GM21825 (cell line): ENCODE data around the gene PXT1.

Experiments
- ATAC-seq: cut with Tn5 transposase; IDR thresholded peaks from one replicate; pipeline ENCODE4 v1.9.1; 2021; ENCODE audit warnings: mild to moderate bottlenecking, moderate library complexity; ENCODE audit not compliant: unreplicated experiment

PXT1 gene

DNA sequence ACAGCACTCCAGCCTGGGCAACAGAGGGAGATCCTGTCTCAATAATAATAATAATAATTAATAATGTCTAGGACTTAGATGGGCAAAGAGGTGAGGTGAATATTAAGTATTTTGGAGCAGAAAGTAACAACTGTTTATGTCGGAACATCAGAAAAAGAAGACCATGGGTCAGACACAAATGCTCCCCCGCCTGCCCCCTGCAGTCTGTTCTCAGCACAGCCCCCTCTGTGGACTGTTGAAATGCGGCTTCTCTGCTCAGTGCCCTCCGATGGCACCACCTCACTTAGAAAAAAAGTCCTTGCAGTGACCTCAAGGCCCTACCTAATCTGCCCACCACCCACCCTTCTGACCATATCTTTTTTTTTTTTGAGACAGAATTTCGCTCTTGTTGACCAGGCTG, 50.0 kb downstream of the PXT1 start:
- no peak for ATAC-seq

DNA sequence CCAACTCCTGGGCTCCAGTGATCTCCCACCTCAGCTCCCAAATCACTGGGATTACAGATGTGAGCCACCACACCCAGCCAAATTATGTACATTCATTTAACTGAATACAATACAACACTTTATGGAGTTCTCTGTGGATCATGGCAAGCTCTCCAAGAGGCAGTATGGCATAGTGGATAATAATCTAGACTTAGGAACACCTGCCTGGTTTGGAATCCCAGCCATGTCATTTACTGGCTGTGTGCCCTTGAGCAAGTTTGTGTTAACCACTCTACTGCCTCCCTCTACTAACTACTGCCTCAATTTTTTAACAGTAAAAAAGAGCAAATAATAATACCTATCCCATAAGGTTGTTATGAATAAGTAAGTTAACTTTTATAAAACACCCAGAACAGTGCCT, 53.3 kb downstream of the PXT1 start:
- no peak for ATAC-seq

DNA sequence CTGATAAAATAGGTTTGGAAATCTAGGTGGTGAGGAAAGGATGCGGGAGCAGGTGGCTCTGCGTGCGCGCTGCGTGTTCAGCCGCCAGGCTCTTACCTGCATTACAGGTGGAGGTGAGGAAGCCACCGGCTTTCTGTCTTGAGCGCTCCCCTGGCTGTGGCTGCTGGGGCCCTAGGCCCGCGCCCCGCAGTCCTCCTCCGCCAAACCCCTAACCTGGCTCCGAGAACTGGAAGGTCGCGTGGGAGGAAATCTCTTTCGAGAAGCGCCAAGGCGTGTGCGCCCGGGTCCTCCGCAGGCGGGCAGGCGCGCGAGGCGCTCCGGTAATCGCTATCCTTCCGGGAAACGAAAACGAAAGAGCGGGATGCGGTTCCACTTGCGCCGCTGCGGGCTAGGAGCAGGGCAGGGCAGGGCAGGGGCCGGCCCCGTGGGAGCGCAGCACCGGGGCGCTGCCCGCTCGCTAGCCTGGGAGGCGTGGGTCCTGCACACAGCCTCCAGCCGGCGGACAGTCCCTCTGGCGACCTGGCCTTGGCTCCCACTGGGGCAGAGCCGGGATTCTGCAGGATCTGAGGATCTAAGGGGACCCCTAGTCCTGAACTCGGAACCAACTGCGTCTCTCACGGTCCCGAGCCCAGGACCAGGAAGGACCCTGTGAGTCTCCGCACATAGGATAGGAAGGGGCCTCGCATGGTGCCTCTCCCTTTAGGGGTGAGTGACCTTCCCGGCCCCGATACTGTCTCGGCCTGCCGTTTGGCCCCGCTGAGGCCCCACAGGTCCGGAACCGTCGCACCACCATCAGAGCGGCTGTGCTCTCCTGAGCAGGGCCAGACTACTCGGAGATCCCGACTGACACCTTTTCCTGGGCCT, 55.0 kb downstream of the PXT1 start, which contains the start of gene ETV7:
TSS of gene ETV7 (minus strand) at position 230 of the 864 bp plus-strand sequence. CDS start at position 102, 128 bp downstream.
- ATAC-seq: no peak

DNA sequence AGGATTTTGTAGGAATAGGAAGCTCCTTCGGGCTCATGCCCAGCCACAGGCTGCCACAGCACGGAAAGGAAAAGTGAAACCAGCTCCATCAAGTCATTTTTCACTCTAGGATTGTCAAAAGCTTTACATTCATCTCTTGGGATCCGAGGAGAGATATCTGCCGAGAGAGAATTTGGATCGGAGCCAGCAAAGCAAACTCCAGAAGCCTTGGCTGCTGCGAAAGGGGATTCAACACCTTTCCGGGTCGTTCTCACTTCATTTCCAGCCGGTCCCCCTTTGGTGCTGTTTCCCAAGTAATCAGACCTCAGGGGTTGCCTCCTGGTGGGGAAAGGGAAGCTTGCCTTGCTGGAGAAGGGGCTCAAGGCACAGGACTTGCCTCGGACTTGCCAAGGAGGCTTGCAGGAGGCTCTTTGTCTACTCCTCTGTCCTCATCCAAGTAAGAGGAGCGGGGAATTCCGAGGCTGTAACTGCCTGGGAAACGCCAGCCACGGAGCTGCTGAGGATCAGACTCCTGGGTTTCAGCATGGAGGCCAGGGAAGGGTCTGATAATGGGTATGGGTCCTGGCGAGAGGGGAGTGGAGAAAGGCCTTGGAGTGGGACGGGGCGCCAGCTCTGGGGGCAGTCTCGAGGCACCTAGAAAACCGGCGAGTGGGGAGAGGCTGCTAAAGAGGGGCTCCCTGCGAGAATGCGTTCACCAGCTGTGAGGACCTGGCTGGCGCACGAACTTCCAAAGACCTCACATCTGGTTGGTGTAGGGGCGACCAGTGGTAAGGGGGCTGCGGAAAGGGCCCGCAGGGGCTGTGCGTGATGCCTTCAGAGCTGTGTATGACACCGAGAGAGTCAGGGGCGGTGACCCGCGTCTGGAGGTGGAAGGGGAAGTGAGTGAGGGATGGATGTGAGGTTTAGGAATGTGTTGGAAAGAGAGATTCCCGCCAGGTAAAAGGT, 55.9 kb downstream of the PXT1 start:
- ATAC-seq: no peak

DNA sequence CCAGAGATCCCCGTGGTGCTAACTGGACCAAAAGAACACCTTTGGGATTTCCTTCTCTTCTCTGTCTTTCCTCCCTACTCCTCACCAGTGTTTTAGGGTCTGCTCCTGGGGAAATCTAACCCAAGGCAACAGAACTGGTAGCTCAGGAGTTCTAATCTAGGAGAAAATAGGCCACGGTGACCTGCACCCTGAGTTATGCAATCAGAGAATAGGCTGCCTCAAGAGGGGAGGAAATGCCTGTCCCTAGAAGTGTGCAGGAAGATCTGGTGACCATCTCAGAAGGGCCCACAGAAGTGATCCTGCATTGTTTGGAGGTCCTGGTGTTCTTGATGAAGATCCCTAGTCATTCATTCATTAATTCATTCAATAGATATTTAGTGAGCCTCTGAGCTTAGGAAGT, 58.6 kb downstream of the PXT1 start:
- no peak for ATAC-seq

DNA sequence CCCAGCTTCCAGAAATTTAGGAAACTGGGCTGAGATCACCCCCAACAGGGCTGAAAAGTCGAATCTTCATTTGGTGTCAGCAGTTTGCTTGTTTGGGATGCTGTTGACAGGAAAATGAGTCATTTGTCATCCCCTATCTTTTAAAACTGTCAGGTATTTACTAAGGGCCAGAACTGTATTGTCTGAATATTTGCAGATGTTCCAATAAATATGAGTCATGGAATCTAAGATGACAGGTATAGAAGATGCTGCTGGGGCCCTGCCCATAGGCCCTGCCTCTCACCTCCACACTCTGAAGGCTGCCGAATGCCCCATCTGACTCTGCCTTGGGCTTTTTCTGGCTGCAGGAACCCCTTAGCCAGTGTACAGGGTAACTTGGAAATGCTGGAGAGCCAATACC, 59.0 kb downstream of the PXT1 start:
- ATAC-seq: no peak

DNA sequence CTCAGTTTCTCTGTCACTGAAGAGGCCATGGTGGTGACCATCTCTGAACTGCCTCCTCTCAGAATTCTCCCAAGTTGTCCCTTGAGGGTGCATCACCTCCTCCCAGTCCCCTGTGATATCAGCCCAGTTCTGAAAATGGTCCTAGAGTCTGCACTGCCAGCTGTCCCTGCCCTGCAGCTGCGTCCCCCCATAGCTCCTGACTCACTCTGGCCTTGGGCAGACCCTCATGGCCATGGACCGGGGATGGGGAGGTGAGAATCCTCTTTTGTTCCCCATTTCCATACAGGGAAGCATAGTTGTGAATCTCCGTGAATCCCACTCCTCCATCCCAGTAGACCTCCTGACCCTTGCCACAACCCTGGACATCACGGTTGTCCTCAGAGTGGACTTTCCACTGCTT, 59.7 kb downstream of the PXT1 start:
- no peak for ATAC-seq

DNA sequence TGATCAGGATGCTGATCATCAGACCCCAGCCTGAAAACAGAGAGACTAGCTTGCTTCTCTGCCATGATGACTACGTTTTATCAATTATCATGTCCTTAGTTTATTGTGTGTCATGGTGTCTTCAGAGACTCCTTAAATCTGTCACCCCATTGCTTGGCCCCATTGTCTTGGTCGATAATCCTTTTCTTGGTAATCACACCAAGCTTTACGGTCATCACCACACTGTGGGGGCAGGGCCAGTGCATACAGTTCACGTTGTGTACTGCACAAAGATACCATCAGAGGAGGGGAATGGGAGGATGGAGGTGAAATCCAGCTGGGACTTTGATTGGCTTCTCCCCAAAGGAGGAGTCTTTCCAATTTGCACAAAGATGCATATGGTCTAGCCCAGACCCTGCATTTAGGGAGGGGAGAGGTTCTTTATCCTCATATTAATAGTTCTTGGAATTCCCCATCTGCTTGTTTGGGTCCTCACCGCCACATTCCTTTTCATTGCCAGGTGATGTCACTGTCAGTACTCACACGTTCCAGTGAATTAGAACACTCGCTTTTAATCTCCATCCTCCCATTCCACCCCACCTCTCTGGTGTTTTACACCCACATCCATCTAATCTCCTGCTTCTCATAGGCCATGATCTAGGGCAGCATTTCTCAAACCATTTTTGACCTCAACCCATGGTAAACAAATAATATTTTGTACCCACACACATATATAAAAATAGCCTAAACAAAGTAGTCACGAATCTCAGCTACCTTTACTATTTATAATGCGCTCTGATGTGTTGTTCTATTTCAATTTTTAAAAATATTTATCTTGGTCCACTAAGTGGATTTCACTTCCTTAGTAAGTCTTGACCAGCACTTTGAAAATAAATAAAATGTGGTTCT, 60.9 kb downstream of the PXT1 start:
- ATAC-seq: no peak

DNA sequence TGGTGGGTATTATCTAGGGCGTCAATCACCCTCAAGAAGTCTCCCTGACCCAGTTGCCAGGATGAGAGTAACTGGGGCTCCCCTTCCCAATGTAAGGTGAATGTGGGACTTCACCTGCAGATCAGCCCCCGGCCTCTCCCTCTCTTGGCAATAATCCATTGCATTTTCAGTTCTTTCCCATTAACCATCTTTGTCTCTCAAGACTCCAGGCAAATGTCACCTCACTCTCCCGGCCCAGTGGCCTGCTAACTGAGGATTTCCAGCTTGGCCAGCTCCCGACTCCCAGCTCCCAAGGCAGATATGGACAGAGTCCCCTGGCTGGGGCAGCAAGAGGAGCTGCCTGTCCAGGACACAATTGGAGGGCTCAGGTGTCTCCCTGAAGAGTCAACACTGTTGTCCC, 62.5 kb downstream of the PXT1 start:
- no peak for ATAC-seq

DNA sequence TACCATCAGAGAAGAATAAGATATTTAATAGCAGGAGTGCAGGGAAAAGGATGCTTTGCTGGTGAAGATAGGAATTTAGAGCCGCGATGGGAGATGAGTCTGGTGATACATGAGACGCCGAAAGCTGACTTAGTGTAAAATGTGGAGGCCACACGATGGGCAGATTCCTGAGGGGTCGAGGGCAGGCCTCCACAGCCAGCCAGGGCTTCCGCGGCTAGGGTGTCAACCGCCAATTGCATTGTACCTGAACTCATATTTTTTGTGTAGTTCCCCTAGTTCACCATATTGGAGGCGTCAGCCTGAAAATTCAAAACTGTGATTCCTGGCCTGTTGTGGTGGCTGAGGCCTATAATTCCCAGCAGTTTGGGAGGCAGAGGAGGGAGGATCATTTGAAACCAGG, 63.7 kb downstream of the PXT1 start:
- no peak for ATAC-seq

DNA sequence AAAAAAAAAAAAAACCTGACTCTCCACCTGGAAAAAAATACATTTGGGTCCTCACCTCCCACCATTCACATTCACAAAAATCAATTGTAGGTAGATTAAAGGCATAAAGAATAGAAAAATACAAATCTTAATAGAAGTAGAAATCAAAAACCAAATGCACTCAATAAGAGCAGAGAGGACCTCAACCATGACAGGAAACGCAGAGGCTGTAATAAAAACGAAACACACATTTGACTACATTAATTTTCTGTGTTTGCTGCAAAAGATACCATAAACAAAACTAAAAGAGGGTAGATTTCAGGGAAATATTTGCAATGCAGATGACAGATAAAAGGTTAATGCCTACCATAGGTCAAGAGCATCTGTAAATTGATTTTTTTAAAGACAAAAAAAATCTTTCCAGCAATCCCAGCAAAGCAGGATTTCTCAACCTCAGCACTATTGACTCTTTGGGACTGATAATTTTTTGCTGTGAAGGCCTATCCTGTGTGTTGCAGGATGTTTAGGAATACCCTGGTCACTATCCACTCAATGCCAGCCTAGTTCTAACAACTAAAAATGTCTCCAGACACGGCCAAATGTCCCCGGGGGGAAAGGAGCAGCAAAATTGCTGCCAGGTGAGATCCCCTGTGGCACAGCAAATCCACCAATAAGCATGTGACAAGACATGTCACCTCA, 64.3 kb downstream of the PXT1 start:
- no peak for ATAC-seq

DNA sequence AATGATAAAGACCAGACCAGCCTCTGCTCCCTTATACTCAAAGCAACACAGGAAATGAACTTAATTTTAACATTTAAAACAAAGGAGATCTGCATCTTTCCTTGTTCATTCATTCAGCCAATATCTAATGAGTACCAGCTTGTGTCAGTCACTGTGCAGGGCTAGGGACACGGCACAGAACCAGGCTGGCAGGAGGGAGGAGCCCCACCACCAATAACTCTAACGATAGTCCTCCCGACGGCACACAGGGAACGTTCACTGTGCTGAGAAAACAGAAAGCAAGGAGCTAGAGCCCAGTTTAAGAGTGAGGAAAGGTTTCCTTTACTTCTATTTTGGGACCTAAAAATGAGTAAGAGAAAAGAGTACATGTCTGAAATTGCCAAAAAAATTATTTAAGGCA, 65.1 kb downstream of the PXT1 start:
- no peak for ATAC-seq

DNA sequence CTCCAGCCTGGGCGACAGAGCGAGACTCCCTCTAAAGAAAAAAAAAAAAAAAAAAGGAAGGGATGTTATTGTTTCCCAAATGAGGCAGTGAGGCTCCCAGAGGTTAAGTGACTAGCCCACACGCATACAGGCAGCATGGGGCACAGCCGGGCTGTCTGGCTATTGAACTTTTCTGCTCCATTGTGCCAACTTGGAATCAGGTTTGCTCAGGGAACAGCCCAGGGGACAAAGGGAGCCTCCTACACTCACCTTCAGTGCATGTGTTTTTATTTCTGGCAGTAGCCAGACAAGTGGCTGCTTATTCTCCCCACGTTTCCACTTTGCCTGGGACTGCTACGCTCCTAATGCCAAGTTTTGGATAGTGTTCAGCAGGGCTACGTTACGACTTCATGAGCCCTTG, 65.9 kb downstream of the PXT1 start:
- no peak for ATAC-seq

DNA sequence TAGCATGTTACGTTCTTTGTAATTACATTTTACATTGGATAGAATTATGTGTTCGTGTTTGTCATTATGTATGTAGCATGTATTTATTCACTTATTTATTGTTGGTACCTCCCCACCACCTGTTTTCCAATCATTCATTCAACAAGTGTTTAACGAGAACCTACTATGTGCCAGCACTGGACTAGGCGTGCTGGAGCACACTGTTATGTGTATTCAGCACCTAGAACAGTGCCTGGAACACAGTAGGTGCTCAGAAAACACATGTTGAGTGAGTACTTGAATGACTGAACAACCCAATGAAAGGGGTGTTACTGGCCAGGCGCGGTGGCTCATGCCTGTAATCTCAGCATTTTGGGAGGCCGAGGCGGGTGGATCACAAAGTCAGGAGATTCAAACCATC, 66.5 kb downstream of the PXT1 start:
- ATAC-seq: no peak

DNA sequence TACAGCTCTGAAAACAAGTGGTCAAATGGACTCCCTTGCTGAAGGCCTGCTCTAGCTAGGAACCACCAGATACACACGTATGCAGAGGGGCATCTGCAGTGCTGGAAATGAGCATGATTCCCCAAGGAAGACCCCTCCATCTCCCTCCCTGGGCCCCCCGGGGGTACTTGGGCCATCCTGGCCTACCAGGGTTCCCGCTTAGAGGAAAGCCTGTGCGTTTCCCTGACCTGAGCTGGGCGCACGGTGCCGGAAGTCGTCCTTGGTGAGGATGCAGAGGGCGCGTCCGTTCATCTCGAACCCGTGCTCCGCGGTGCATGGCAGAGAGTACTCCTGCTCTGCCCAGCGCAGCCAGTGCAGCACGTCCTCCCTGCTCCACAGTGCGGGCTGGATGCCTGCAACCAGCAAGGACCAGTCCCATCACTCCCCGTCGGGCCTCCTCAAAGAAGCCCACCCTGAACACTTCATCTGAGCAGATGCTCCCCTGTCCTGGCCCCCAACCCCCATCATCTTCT, 67.0 kb downstream of the PXT1 start:
- ATAC-seq: no peak

DNA sequence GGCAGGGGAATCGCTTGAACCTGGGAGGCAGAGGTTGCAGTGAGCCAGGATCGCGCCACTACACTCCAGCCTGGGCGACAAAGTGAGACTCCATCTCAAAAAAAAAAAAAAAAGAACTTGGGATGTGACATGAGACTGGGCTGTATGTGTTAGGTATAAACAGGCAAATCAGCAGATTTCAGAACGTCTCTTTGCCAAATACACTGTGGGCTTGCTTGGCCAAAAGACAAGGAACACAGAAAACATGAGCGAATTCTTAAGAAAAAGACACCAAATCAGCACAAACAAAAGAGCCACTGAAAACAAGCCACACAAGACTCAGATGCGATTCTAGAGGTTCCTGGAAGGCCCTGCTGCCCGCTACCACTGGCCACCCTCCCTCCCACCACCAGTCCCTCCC, 67.7 kb downstream of the PXT1 start:
- ATAC-seq: no peak

DNA sequence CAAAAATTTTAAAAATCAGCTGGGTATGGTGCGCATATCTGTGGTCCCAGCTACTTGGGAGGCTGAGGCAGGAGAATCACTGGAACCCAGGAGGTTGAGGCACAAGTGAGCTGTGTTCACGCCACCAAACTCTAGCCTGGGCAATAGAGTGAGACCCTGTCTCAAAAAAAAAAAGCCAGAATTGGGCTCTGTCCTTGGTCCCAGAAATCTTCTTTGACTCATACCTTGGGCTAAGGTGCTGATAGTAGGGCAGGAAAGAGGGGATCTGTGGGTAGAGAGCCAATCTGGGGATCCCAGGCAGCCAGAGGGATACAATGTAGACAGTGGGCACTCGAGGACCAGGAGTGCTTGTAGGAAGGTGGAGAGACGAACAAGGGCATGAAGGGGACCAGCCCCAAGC, 68.5 kb downstream of the PXT1 start:
- ATAC-seq: no peak

DNA sequence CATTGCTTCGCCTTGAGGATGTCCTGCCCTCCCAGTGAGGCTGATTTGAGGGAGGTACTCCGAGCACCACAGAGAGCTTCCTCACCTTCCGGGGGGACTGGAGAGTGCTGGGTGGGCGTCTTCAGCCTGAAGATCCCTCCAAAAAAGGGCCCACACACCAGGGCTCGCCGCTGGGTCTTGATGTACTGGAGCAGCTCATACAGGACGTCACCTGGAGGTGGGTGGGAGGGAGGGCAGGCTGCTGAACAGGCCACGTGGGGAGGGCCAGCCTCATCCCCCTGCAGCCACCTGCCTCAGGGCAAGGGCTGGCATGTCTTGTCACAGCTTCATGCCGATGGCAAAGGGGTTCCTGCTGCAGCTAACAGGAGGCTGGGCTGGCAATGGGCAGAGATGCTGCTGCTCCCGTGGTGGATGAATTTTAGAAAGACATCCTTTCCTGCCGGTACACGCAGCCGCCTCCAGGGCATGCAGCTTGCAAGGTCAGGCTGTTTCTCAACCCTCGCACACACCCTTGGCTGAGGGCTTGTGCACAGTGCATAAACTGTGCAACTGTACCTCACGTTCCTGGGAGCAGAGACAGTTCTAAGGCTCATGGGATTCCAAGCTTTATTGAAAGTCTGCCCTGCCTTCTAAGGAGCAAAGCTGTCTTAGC, 69.2 kb downstream of the PXT1 start:
- ATAC-seq: no peak

DNA sequence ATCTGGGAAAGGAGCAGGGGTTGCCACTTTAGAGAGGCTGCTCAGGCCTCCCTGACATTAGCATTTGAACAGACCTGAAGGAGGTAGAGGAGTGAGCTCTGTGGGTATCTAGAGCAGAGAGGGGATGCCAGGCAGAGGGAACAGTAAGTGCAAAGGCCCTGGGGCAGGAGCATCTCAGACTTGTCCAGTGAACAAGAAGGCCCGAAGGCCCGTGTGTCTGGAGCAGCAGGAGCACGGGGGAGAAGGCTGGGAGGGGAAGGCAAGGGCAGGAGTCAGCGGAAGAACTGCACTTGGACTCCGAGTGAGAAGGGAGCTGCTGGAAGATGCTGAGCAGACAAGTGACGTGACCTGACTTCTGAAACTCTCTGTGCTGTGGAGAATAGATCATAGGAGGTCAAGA, 70.6 kb downstream of the PXT1 start:
- no peak for ATAC-seq

DNA sequence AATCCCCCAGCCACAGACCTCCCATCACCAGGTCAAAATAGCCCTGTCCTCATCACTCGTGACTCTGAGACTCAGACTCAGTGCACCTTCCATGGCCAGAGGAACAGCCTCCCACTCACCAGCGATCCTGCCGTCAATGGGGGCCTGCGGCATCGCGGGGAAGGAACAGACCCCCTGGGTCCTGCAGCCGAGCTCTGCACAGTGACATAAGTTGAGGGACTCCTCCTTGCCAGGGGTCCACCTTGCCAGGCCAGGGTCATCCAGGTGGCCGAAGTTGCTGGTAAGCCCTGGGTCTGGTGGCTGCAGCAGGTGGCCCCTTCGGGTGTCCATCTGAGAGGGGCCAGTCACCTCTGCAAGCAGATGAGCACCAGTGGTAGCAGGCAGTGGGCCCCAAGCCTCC, 71.4 kb downstream of the PXT1 start:
- ATAC-seq: no peak
